Measurements from ENCODE around the gene TIMP2.
A peak's percentile ranks its signal among the peaks of the same experiment; 100 is the strongest.
"Not testable (repeated sequence)": the region's sequence is repeated elsewhere in the genome, so short reads cannot be mapped to it uniquely, and the experiment has no call there.

The TIMP2 gene

GRCh38 chr17:78896091-78896833 lies 28.9 kb downstream of the TIMP2 start:
- H3K4me1 Mint-ChIP-seq = peaks cover 5% of the 10 kb centered on the region
- H3K27me3 Mint-ChIP-seq = peaks cover 27% of the 10 kb centered on the region
- H3K27ac Mint-ChIP-seq (ENCODE audit: low read depth) = no peak overlapping the region
- H3K4me3 Mint-ChIP-seq = no peak overlapping the region
- ATAC-seq (replicated peaks; ENCODE audit: extremely low read depth, poor library complexity, severe bottlenecking) (no peak), DNase-seq (ENCODE audit: low spot score in 2 of 2) (no peak)
- no peaks in the 10 kb centered on the region for H3K9me3 Mint-ChIP-seq
- peaks cover 6% of the 10 kb centered on the region for H3K36me3 Mint-ChIP-seq (ENCODE audit: insufficient read depth)

DNA sequence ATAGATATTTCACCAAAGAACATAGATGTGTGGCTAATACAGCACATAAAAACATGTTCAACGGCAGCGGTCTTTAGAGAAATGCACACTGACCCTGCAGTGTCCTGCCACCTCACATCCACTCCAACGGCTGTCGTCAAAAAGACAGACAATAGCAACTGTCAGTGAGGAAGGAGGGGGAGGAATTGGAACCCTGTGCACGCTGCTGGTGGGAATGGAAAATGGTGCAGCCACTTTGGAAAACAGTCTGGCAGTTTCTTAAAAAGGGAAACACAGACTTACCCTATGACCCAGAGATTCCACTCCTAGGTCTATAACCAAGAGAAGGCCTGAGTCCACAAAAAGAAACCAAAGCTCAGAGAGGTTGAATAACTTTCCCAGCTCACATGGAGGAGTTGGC lies 29.9 kb downstream of the TIMP2 start:
- no peak overlapping the region for H3K27ac Mint-ChIP-seq (ENCODE audit: low read depth)
- ATAC-seq (replicated peaks; ENCODE audit: extremely low read depth, poor library complexity, severe bottlenecking) = no peak

GRCh38 chr17:78893684-78894083 lies 31.5 kb downstream of the TIMP2 start:
- Mint-ChIP-seq H3K4me3 (no peak overlapping the region), H3K27me3 (peaks cover 17% of the 10 kb centered on the region), H3K9me3 (no peaks in the 10 kb centered on the region), H3K4me1 (peaks cover 13% of the 10 kb centered on the region), H3K27ac (ENCODE audit: low read depth) (no peak overlapping the region), H3K36me3 (ENCODE audit: insufficient read depth) (peaks cover 6% of the 10 kb centered on the region)
- ATAC-seq (replicated peaks; ENCODE audit: extremely low read depth, poor library complexity, severe bottlenecking) = no peak
- no peak for DNase-seq (ENCODE audit: low spot score in 2 of 2)

More for the DNA sequence above, 29.9 kb downstream of the TIMP2 start:
- Mint-ChIP-seq H3K4me3 (no peak overlapping the region), H3K27me3 (peaks cover 30% of the 10 kb centered on the region), H3K9me3 (no peaks in the 10 kb centered on the region), H3K4me1 (peaks cover 13% of the 10 kb centered on the region), H3K36me3 (ENCODE audit: insufficient read depth) (peaks cover 6% of the 10 kb centered on the region)
- DNase-seq (ENCODE audit: low spot score in 2 of 2) = no peak

DNA sequence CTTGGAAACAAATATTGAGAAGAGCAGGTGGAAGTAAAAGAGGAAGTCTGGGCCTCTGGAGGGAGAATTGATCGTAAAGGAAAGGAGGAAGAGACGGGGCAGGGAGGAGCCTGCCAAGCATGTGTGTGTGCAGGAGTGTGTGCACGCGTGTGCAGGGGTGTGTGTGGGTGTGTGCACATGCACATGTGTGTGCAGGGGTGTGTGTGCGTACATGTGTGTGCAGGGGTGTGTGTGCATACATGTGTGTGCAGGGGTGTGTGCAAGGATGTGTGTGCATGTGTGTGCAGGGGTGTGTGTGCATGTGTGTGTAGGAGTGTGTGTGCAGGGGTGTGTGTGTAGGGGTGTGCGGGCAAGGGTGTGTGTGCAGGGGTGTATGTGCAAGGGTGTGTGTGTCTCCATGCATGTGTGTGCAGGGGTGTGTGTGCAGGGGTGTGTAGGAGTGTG lies 32.2 kb downstream of the TIMP2 start:
- no peak for ATAC-seq (replicated peaks; ENCODE audit: extremely low read depth, poor library complexity, severe bottlenecking)
- Mint-ChIP-seq H3K4me1 (peaks cover 13% of the 10 kb centered on the region), H3K27me3 (peaks cover 17% of the 10 kb centered on the region), H3K9me3 (no peaks in the 10 kb centered on the region), H3K4me3 (no peak overlapping the region), H3K36me3 (ENCODE audit: insufficient read depth) (peaks cover 6% of the 10 kb centered on the region), H3K27ac (ENCODE audit: low read depth) (no peak overlapping the region)
- DNase-seq (ENCODE audit: low spot score in 2 of 2) = no peak

DNA sequence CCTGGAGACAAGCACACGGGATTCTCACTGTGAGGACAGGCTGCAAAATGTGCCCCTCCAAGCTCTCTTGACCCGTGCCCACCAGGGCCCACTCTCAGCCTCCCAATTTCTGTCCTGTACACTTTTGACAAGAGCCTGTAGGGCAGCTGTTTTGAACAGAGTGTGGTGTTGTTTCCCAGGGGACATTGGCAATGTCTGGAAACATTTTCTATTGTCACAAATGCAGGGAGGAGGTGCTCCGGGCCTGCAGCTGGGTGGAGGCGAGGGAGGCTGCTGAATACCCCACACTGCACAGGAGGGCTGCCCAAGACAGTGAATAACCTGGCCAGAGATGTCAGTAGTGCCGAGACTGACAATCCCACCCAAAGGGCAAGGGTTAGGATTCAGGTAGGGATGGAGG lies 32.7 kb downstream of the TIMP2 start:
- H3K9me3 Mint-ChIP-seq = no peaks in the 10 kb centered on the region
- peaks cover 13% of the 10 kb centered on the region for H3K4me1 Mint-ChIP-seq
- H3K27me3 Mint-ChIP-seq = peaks cover 17% of the 10 kb centered on the region
- ATAC-seq (replicated peaks; ENCODE audit: extremely low read depth, poor library complexity, severe bottlenecking) (no peak), DNase-seq (ENCODE audit: low spot score in 2 of 2) (no peak)
- no peak overlapping the region for H3K4me3 Mint-ChIP-seq
- peaks cover 4% of the 10 kb centered on the region for H3K36me3 Mint-ChIP-seq (ENCODE audit: insufficient read depth)
- H3K27ac Mint-ChIP-seq (ENCODE audit: low read depth) = no peak overlapping the region

GRCh38 chr17:78892062-78892456 lies 33.1 kb downstream of the TIMP2 start:
- ATAC-seq (replicated peaks; ENCODE audit: extremely low read depth, poor library complexity, severe bottlenecking) (no peak), DNase-seq (ENCODE audit: low spot score in 2 of 2) (no peak)
- Mint-ChIP-seq H3K27ac (ENCODE audit: low read depth) (no peak overlapping the region), H3K36me3 (ENCODE audit: insufficient read depth) (peaks cover 3% of the 10 kb centered on the region), H3K4me3 (no peak overlapping the region), H3K9me3 (no peaks in the 10 kb centered on the region), H3K4me1 (peaks cover 13% of the 10 kb centered on the region), H3K27me3 (peaks cover 17% of the 10 kb centered on the region)

DNA sequence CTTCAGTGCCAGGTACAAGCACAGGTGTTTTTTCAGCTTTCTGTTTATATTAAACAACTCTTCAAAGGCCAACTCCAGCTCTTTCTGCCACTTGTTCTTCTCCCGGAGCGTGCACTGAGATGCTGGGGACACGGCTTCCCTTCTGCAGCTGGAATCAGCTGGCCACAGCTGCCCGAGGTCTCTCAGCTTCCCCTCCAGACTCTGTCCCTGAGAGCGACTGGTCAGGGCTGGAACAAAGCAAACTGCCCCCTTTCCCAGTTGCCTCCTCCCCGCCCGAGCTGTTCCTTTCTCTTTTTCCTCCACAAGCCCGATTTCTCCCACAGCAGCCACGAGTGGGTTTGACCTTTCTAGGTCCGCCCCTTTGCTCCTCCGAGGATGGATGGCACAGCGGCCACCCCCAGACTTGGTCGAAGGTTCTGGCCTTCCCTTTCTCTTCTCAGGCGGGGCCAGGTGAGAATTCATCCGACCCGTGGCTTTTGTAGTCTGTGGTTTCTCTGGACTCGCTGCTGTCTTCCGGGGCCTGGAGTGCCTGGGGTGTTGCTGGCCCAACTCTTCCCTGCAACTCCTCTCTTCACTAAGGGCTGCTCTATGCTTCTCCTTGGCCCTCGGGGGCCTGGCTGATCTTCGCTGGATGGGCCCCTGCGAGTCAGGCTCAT lies 33.7 kb downstream of the TIMP2 start:
- Mint-ChIP-seq H3K4me3 (no peak overlapping the region), H3K9me3 (no peaks in the 10 kb centered on the region), H3K27me3 (peaks cover 17% of the 10 kb centered on the region), H3K4me1 (peaks cover 13% of the 10 kb centered on the region), H3K36me3 (ENCODE audit: insufficient read depth) (peaks cover 3% of the 10 kb centered on the region), H3K27ac (ENCODE audit: low read depth) (no peak overlapping the region)
- ATAC-seq (replicated peaks; ENCODE audit: extremely low read depth, poor library complexity, severe bottlenecking) = no peak
- no peak for DNase-seq (ENCODE audit: low spot score in 2 of 2)

- Mint-ChIP-seq H3K4me1 (peaks cover 13% of the 10 kb centered on the region), H3K9me3 (no peaks in the 10 kb centered on the region), H3K27me3 (peaks cover 17% of the 10 kb centered on the region), H3K27ac (ENCODE audit: low read depth) (no peak overlapping the region), H3K36me3 (ENCODE audit: insufficient read depth) (peaks cover 3% of the 10 kb centered on the region), H3K4me3 (no peak overlapping the region)
- ATAC-seq (replicated peaks; ENCODE audit: extremely low read depth, poor library complexity, severe bottlenecking) (peak; percentile 58), DNase-seq (ENCODE audit: low spot score in 2 of 2) (peak in 1 of 2 donors; percentile 14)
Measured at GRCh38 chr17:78890498-78890897, 34.7 kb downstream of the TIMP2 start.

GRCh38 chr17:78890096-78890495 lies 35.1 kb downstream of the TIMP2 start:
- DNase-seq (ENCODE audit: low spot score in 2 of 2); H3K36me3 Mint-ChIP-seq (ENCODE audit: insufficient read depth); ATAC-seq (replicated peaks; ENCODE audit: extremely low read depth, poor library complexity, severe bottlenecking); H3K4me3 Mint-ChIP-seq; H3K9me3 Mint-ChIP-seq: not testable (repeated sequence)
- Mint-ChIP-seq H3K4me1 (peaks cover 13% of the 10 kb centered on the region), H3K27ac (ENCODE audit: low read depth) (peak overlapping the region; percentile 10), H3K27me3 (peaks cover 17% of the 10 kb centered on the region)

- DNase-seq (ENCODE audit: low spot score in 2 of 2) = no peak
- Mint-ChIP-seq H3K27ac (ENCODE audit: low read depth) (peak overlapping the region; percentile 10), H3K36me3 (ENCODE audit: insufficient read depth) (peaks cover 3% of the 10 kb centered on the region), H3K4me3 (peak overlapping the region; percentile 20), H3K9me3 (no peaks in the 10 kb centered on the region), H3K27me3 (peaks cover 17% of the 10 kb centered on the region), H3K4me1 (peaks cover 13% of the 10 kb centered on the region)
- peak; percentile 36 for ATAC-seq (replicated peaks; ENCODE audit: extremely low read depth, poor library complexity, severe bottlenecking)
Measured at GRCh38 chr17:78889531-78889930, 35.7 kb downstream of the TIMP2 start.

DNA sequence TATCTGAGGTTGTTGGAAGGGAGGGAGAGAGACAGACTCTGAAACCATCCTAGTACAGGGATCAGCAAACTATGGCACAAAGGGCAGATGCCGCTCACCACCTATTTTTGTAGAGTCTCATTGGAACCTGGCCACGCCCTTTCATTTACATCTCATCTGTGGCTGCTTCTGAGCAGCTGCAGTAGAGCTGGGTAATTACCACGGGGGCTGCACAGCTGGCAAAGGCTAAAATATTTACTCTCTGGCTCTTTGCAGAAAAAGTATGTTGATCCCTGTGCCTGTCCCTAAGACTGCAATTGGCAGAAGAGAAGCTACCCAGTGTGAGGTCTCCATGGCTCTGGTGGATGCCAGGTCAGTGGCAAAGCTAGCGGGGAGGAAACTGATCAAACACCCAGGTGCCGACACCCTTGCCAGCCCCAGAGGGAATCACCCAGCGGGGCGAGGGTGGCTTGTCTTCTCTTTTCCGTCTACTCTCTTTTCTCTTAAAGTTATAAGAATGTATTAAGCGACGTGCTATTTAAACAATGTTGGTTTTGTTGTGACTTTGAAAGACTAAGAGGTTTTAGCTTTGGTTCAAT lies 36.2 kb downstream of the TIMP2 start:
- peaks cover 5% of the 10 kb centered on the region for H3K36me3 Mint-ChIP-seq (ENCODE audit: insufficient read depth)
- no peak for ATAC-seq (replicated peaks; ENCODE audit: extremely low read depth, poor library complexity, severe bottlenecking)
- H3K27ac Mint-ChIP-seq (ENCODE audit: low read depth) = no peak overlapping the region

GRCh38 chr17:78886954-78887353 lies 38.2 kb downstream of the TIMP2 start:
- ATAC-seq (replicated peaks; ENCODE audit: extremely low read depth, poor library complexity, severe bottlenecking) (no peak), DNase-seq (ENCODE audit: low spot score in 2 of 2) (no peak)
- Mint-ChIP-seq H3K27ac (ENCODE audit: low read depth) (no peak overlapping the region), H3K36me3 (ENCODE audit: insufficient read depth) (peaks cover 2% of the 10 kb centered on the region), H3K4me1 (peaks cover 8% of the 10 kb centered on the region), H3K9me3 (no peaks in the 10 kb centered on the region), H3K27me3 (peaks cover 26% of the 10 kb centered on the region), H3K4me3 (no peak overlapping the region)

More for the DNA sequence above, 36.2 kb downstream of the TIMP2 start:
- Mint-ChIP-seq H3K4me1 (peaks cover 13% of the 10 kb centered on the region), H3K27me3 (peaks cover 17% of the 10 kb centered on the region), H3K4me3 (no peak overlapping the region), H3K9me3 (no peaks in the 10 kb centered on the region)
- DNase-seq (ENCODE audit: low spot score in 2 of 2) = no peak

GRCh38 chr17:78885956-78886355 lies 39.2 kb downstream of the TIMP2 start:
- DNase-seq (ENCODE audit: low spot score in 2 of 2) = no peak
- peaks cover 16% of the 10 kb centered on the region for H3K27me3 Mint-ChIP-seq
- no peak for ATAC-seq (replicated peaks; ENCODE audit: extremely low read depth, poor library complexity, severe bottlenecking)
- H3K4me1 Mint-ChIP-seq = peaks cover 5% of the 10 kb centered on the region
- H3K27ac Mint-ChIP-seq (ENCODE audit: low read depth) = no peak overlapping the region
- no peaks in the 10 kb centered on the region for H3K9me3 Mint-ChIP-seq
- H3K36me3 Mint-ChIP-seq (ENCODE audit: insufficient read depth) = peaks cover 2% of the 10 kb centered on the region
- no peak overlapping the region for H3K4me3 Mint-ChIP-seq
